Gastroesophageal sphincter (tissue), 4 donors: Measurements from ENCODE around the gene EIF1B. TPM values are rescaled to one million over a fixed set of nuclear protein-coding genes. Genes with fewer than 3 reads are reported as not detected.

Experiments used
- ATAC-seq: fragments of 150-250 bp; one replicate; pipeline ENCODE4 v1.9.1; 2016; ENCODE audit warnings: mild to moderate bottlenecking, moderate library complexity
- H3K27ac ChIP-seq, 4 donors: fragments of 200-600 bp; sonication (generic) in 3 of 4; 1 replicate in 3 of 4; 2 replicates in 1 of 4; pipeline ENCODE4 v1.5.1; 2016 to 2019
- H3K27me3 ChIP-seq: fragments of 200-600 bp; sonication (generic); one replicate; pipeline ENCODE4 v1.5.1; 2019
- H3K36me3 ChIP-seq, 2 donors: fragments of 200-600 bp; sonication (generic); one replicate each; pipeline ENCODE4 v1.5.1; 2019; ENCODE audit warnings: control low read depth in 1 of 2
- H3K4me1 ChIP-seq, 3 donors: fragments of 200-600 bp; sonication (generic); 1 replicate in 2 of 3; 2 replicates in 1 of 3; pipeline ENCODE4 v1.5.1; 2016 to 2019; ENCODE audit warnings: control low read depth in 2 of 3
- H3K4me3 ChIP-seq, 2 donors: fragments of 200-600 bp; sonication (generic); one replicate each; pipeline ENCODE4 v1.5.1; 2019; ENCODE audit warnings: mild to moderate bottlenecking in 1 of 2, moderate library complexity in 1 of 2
- H3K9me3 ChIP-seq, 3 donors: fragments of 200-600 bp; sonication (generic); one replicate each; pipeline ENCODE4 v1.5.1; 2017 to 2019; ENCODE audit warnings: control low read depth in 2 of 3
- EP300 ChIP-seq: sonication (generic); formaldehyde crosslinking; IDR thresholded peaks from one replicate; pipeline ENCODE4 v1.6.1; 2017; ENCODE audit warnings: antibody characterized with exemption, mild to moderate bottlenecking
- POLR2A ChIP-seq, 2 donors: fragments of 450-650 bp; IDR thresholded peaks; one replicate each; pipeline ENCODE4 v1.6.1; 2017; ENCODE audit warnings: antibody characterized with exemption in 2 of 2, mild to moderate bottlenecking in 2 of 2, moderate library complexity in 1 of 2
- POLR2AphosphoS5 ChIP-seq: sonication (generic); formaldehyde crosslinking; IDR thresholded peaks from one replicate; pipeline ENCODE4 v1.6.1; 2017; ENCODE audit warnings: antibody characterized with exemption
- whole genome bisulfite sequencing, 2 donors: methylation state at CpG; one replicate each; pipeline ENCODE4 v1.1.5; 2018; ENCODE audit warnings: low coverage in 1 of 2; 5-methylcytosine and 5-hydroxymethylcytosine counted together
- total RNA-seq, 4 donors: library from RNA; depleted of rRNA; stranded (reverse); fragments of >200 nt; gene quantifications; one replicate each; pipeline ENCODE4 v1.1.0, GENCODE V29; 2016
- TF ChIP-seq, protein P1 (sequence below), 4 experiments: fragments of 200-600 bp in 2 of 4; fragments of 450-650 bp in 2 of 4; sonication (generic) in 1 of 4; IDR thresholded peaks; one replicate each; pipeline ENCODE4 v1.5.1; 2017 to 2019; ENCODE audit warnings: antibody characterized with exemption in 4 of 4, mild to moderate bottlenecking in 2 of 4, moderate library complexity in 2 of 4

Gene EIF1B
- total RNA-seq, 4 donors from 2014 or later, result 26.8 to 49.2 (median 38.0) TPM

DNA sequence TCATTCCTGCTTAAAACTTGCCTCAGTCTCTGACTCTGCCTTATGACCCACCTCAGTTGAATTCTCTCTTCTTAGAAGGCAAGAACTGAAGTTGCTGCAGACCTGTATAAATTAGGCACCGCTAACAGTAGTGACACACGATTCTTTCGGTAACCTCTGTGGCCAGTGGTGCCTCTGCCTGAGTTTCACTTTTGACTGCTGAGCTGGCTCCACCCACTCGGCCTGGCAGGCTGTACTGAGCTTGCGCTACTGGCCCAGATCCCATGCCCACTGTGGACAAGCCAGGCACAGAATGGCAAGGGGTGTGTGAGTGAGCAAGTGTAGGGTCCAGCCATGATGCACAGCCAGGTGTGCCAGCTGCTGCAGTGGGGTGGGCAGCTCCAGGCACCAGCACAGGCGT, 19.1 kb upstream of the EIF1B start:
- no peak for TF ChIP-seq EP300
- TF ChIP-seq POLR2AphosphoS5, result no peak
- no peak overlapping the region for H3K27ac ChIP-seq
- no peaks in the 10 kb centered on the region for H3K4me1 ChIP-seq
- no peaks in the 10 kb centered on the region for H3K9me3 ChIP-seq
- H3K4me3 ChIP-seq, result no peak overlapping the region
- H3K36me3 ChIP-seq, result peaks cover 0 to 24% of the 10 kb centered on the region in 2 donors
- no peaks in the 10 kb centered on the region for H3K27me3 ChIP-seq
- ATAC-seq, result no peak
- WGBS, 2 donors, result 93 to 100% methylated on average over 3 of the region's 6 CpGs

DNA sequence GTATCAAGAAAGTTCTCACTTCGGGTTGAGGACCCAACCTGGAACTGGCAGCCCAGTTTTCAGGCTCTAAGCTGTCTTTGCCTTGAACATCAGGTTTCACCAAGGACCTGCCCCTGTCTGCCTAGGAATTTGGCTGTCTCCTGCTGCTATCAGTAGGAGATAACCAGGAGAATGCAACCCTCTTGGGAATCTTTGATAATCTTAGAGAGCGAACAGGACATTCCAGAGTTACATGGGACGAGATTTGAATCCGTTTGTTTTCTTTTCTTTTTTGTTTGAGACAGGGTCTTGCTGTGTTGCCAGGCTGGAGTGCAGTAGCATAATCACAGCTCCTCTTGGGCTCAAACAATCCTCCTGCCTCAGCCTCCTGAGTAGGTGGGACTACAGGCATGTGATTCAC, 18.0 kb upstream of the EIF1B start:
- Histone ChIP-seq H3K4me1 (no peaks in the 10 kb centered on the region), H3K9me3 (no peaks in the 10 kb centered on the region), H3K36me3 (peaks cover 0 to 24% of the 10 kb centered on the region in 2 donors), H3K27me3 (no peaks in the 10 kb centered on the region), H3K4me3 (no peak overlapping the region), H3K27ac (no peak overlapping the region)
- TF ChIP-seq POLR2AphosphoS5 (no peak), EP300 (no peak), POLR2A (IDR thresholded peaks at IDR 0.05) (no peak)
- TF ChIP-seq, protein P1, sequence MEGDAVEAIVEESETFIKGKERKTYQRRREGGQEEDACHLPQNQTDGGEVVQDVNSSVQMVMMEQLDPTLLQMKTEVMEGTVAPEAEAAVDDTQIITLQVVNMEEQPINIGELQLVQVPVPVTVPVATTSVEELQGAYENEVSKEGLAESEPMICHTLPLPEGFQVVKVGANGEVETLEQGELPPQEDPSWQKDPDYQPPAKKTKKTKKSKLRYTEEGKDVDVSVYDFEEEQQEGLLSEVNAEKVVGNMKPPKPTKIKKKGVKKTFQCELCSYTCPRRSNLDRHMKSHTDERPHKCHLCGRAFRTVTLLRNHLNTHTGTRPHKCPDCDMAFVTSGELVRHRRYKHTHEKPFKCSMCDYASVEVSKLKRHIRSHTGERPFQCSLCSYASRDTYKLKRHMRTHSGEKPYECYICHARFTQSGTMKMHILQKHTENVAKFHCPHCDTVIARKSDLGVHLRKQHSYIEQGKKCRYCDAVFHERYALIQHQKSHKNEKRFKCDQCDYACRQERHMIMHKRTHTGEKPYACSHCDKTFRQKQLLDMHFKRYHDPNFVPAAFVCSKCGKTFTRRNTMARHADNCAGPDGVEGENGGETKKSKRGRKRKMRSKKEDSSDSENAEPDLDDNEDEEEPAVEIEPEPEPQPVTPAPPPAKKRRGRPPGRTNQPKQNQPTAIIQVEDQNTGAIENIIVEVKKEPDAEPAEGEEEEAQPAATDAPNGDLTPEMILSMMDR (IDR thresholded peaks at IDR 0.05), result no peak
- ATAC-seq, result no peak
- WGBS, 2 donors, result 82 to 86% methylated on average over 2 to 4 of the region's 4 CpGs

DNA sequence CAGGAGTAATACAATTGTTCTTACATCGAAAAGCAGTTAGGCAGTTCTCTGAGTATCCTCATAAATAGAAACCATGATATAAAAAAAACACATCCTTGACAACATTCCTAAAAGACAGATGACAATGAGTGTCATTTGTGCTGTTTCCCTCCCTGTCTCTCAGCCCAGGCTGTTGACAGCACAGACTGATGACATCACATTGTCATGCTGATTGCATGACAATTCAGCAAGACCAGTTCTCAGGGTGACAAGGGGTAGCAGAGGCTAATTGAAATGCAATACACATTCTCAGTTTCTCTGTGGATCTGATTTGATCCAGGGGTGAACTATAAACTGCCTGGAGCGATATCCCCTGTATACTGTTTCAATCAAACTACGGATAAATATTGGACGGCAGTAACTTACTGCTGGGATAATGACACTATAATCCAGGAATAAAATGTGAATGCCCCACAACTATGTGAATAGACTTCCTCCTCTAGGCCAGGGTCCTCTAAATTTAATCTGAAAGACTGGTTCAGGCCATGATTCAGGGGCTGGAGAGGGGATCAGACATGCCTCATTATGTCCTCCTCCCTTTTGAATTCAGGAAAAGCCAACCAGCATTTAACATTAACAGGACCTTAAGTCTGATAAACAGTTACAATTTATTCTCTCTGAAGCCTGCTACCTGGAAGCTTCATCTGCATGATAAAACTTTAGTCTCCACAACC, 16.7 kb upstream of the EIF1B start:
- no peaks in the 10 kb centered on the region for H3K27me3 ChIP-seq
- peaks cover 0 to 24% of the 10 kb centered on the region in 2 donors for H3K36me3 ChIP-seq
- no peaks in the 10 kb centered on the region for H3K9me3 ChIP-seq
- H3K4me1 ChIP-seq, result no peaks in the 10 kb centered on the region
- WGBS, 2 donors, result 79 to 94% methylated on average over 4 of the region's 4 CpGs
- no peak overlapping the region for H3K27ac ChIP-seq
- H3K4me3 ChIP-seq, result no peak overlapping the region
- no peak for ATAC-seq
- no peak for TF ChIP-seq EP300
- TF ChIP-seq POLR2AphosphoS5, result no peak
- TF ChIP-seq, protein P1 (IDR thresholded peaks at IDR 0.05), result no peak
- no peak for TF ChIP-seq POLR2A (IDR thresholded peaks at IDR 0.05)

DNA sequence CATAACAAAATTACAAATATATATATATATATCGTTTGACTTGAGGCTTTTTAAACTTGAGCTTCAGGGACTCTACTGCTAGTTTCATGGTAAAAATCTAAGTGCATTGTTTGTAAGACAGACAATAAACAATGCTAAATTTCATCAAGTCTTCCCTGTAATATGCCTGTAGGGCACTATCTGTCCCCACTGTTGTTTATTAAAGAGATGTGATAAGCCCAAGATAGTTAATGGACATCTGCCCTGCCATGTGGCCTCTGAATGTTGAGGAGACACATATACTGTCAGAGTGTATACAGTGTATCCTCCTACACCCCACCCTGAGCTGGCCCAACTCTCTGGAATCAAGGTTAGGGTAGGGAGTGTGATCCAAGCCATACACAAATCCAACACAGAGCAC, 15.1 kb upstream of the EIF1B start:
- no peaks in the 10 kb centered on the region for H3K4me1 ChIP-seq
- H3K9me3 ChIP-seq, result no peaks in the 10 kb centered on the region
- TF ChIP-seq POLR2AphosphoS5 (no peak), EP300 (no peak), POLR2A (IDR thresholded peaks at IDR 0.05) (no peak)
- TF ChIP-seq, protein P1 (IDR thresholded peaks at IDR 0.05), result no peak
- H3K27me3 ChIP-seq, result no peaks in the 10 kb centered on the region
- no peak overlapping the region for H3K27ac ChIP-seq
- WGBS, 2 donors, result 82 to 100% methylated on average over 1 of the region's 1 CpG
- ATAC-seq, result no peak
- peaks cover 0 to 36% of the 10 kb centered on the region in 2 donors for H3K36me3 ChIP-seq
- no peak overlapping the region for H3K4me3 ChIP-seq

DNA sequence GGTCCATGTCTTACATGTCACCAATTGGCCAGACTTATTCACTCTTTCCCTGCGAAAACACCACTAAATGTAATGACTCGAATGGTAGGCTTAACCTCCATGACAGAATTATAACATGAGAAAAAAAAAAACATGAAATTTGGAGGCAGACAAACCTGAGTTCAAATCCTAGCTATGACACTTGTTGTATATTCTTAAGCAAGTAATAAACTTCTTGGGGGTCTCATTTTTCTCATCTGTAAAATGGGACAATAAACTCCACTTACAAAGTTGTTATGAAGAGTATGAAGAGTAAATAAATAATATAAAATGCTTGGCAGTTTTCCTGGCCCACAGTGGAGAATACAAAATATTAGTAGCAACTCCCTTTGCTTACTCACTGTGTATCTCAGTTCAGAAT, 11.4 kb upstream of the EIF1B start:
- no peaks in the 10 kb centered on the region for H3K27me3 ChIP-seq
- H3K4me1 ChIP-seq, result peaks cover 0 to 9% (median 6%) of the 10 kb centered on the region in 3 donors
- H3K9me3 ChIP-seq, result no peaks in the 10 kb centered on the region
- no peak overlapping the region for H3K4me3 ChIP-seq
- 69 to 81% methylated on average over 2 of the region's 2 CpGs for WGBS, 2 donors
- no peak for ATAC-seq
- TF ChIP-seq EP300 (no peak), POLR2AphosphoS5 (no peak), POLR2A (IDR thresholded peaks at IDR 0.05) (no peak)
- TF ChIP-seq, protein P1 (IDR thresholded peaks at IDR 0.05), result no peak
- H3K36me3 ChIP-seq, result peaks cover 0 to 38% of the 10 kb centered on the region in 2 donors
- H3K27ac ChIP-seq, result no peak overlapping the region
